HEK293 (cell line): ENCODE results near the gene PLD5.

ENCODE experiments used
- CTCF ChIA-PET: fragments of 350-600 bp; formaldehyde crosslinking; extraction: SDS; loops from one replicate; lab custom pipeline; 2021; ENCODE audit warnings: antibody characterized with exemption; lab: Yijun Ruan, JAX
- POLR2A ChIA-PET: fragments of 300-600 bp; formaldehyde crosslinking; extraction: SDS; loops from one replicate; lab custom pipeline; 2020; ENCODE audit warnings: antibody characterized with exemption, inconsistent platforms; lab: Yijun Ruan, JAX
- H3K27ac ChIP-seq: fragments of 200-500 bp; sonication (Bioruptor generic); 2 replicates; pipeline ENCODE4 v1.5.1; 2014; ENCODE audit warnings: low read depth, low read length, control low read depth, inconsistent platforms; ENCODE audit errors: extremely low read depth
- H3K36me3 ChIP-seq, 2 experiments: fragments of 200-500 bp in 1 of 2; sonication (Bioruptor generic) in 1 of 2; 1 replicate in 1 of 2; 2 replicates in 1 of 2; pipeline ENCODE4 v1.5.1; 2014 to 2017; ENCODE audit warnings: inconsistent platforms in 2 of 2, low read length in 2 of 2; ENCODE audit not compliant: control insufficient read depth in 2 of 2, insufficient read depth in 1 of 2
- H3K4me1 ChIP-seq: fragments of 200-500 bp; sonication (Bioruptor generic); 2 replicates; pipeline ENCODE4 v1.5.1; 2014; ENCODE audit warnings: mild to moderate bottlenecking, low read length, inconsistent platforms; ENCODE audit not compliant: control insufficient read depth, insufficient read depth
- H3K4me3 ChIP-seq: 2 replicates; pipeline ENCODE4 v1.5.1; 2011; ENCODE audit warnings: low read depth, mild to moderate bottlenecking, control low read depth, low read length, moderate library complexity
- H3K9me3 ChIP-seq: fragments of 200-500 bp; sonication (Bioruptor generic); 2 replicates; pipeline ENCODE4 v1.5.1; 2014; ENCODE audit warnings: low read depth, low read length, inconsistent platforms; ENCODE audit not compliant: control insufficient read depth, insufficient read depth
- GFI1B ChIP-seq: fragments of 450-650 bp; formaldehyde crosslinking; IDR thresholded peaks from 2 replicates; pipeline ENCODE4 v1.5.1; 2016; ENCODE audit warnings: missing biosample characterization, missing genetic modification characterization
- GLIS1 ChIP-seq: fragments of 450-650 bp; formaldehyde crosslinking; IDR thresholded peaks from 2 replicates; pipeline ENCODE4 v1.5.1; 2016; ENCODE audit warnings: missing biosample characterization, missing genetic modification characterization
- HOXC10 ChIP-seq: sonication (generic); formaldehyde crosslinking; IDR thresholded peaks from 2 replicates; pipeline ENCODE4 v1.8.1; 2023; ENCODE audit warnings: mild to moderate bottlenecking, missing genetic modification reagents
- PRDM2 ChIP-seq: fragments of 450-650 bp; formaldehyde crosslinking; IDR thresholded peaks from 2 replicates; pipeline ENCODE4 v1.5.1; 2016; ENCODE audit warnings: missing biosample characterization, missing genetic modification characterization, borderline replicate concordance
- SALL2 ChIP-seq: fragments of 450-650 bp; formaldehyde crosslinking; IDR thresholded peaks from 2 replicates; pipeline ENCODE4 v1.5.0; 2017; ENCODE audit warnings: missing biosample characterization, mild to moderate bottlenecking, missing genetic modification characterization, borderline replicate concordance
- SCRT1 ChIP-seq: fragments of 450-650 bp; formaldehyde crosslinking; IDR thresholded peaks from 2 replicates; pipeline ENCODE4 v1.5.1; 2016; ENCODE audit warnings: missing biosample characterization, missing genetic modification characterization, borderline replicate concordance
- TCF7L2 ChIP-seq: IDR thresholded peaks from 2 replicates; pipeline ENCODE4 v1.6.1; 2011; ENCODE audit warnings: low read depth, mild to moderate bottlenecking, inconsistent platforms, low read length, moderate library complexity, borderline replicate concordance
- ZBTB7A ChIP-seq: fragments of 450-650 bp; formaldehyde crosslinking; IDR thresholded peaks from 2 replicates; pipeline ENCODE4 v1.5.1; 2016; ENCODE audit warnings: low read depth, missing biosample characterization, missing genetic modification characterization
- ZNF146 ChIP-seq: fragments of 450-650 bp; formaldehyde crosslinking; IDR thresholded peaks from 2 replicates; pipeline ENCODE4 v1.5.1; 2016; ENCODE audit warnings: missing biosample characterization, missing genetic modification characterization
- ZNF155 ChIP-seq: fragments of 450-650 bp; formaldehyde crosslinking; IDR thresholded peaks from 2 replicates; pipeline ENCODE4 v1.5.1; 2016; ENCODE audit warnings: missing biosample characterization, missing genetic modification characterization
- ZNF157 ChIP-seq: fragments of 450-650 bp; formaldehyde crosslinking; IDR thresholded peaks from 2 replicates; pipeline ENCODE4 v1.5.1; 2016; ENCODE audit warnings: missing biosample characterization, missing genetic modification characterization
- ZNF223 ChIP-seq: fragments of 450-650 bp; formaldehyde crosslinking; IDR thresholded peaks from 2 replicates; pipeline ENCODE4 v1.5.1; 2016; ENCODE audit warnings: missing biosample characterization, missing genetic modification characterization
- ZNF488 ChIP-seq: fragments of 450-650 bp; formaldehyde crosslinking; IDR thresholded peaks from 2 replicates; pipeline ENCODE4 v1.5.1; 2016; ENCODE audit warnings: missing biosample characterization, missing genetic modification characterization
- ZNF558 ChIP-seq: fragments of 450-650 bp; formaldehyde crosslinking; IDR thresholded peaks from 2 replicates; pipeline ENCODE4 v1.5.1; 2016; ENCODE audit warnings: missing biosample characterization, missing genetic modification characterization
- ZNF692 ChIP-seq: fragments of 450-650 bp; formaldehyde crosslinking; IDR thresholded peaks from 2 replicates; pipeline ENCODE4 v1.5.1; 2016; ENCODE audit warnings: missing biosample characterization, missing genetic modification characterization
- ZNF707 ChIP-seq: fragments of 450-650 bp; formaldehyde crosslinking; IDR thresholded peaks from 2 replicates; pipeline ENCODE4 v1.5.1; 2016; ENCODE audit warnings: missing biosample characterization, missing genetic modification characterization
- ZNF837 ChIP-seq: fragments of 450-650 bp; formaldehyde crosslinking; IDR thresholded peaks from 2 replicates; pipeline ENCODE4 v1.5.1; 2016; ENCODE audit warnings: missing biosample characterization, missing genetic modification characterization

PLD5 gene

GRCh38 chr1:242440757-242441156 lies 83.7 kb downstream of the PLD5 start (continued):
- TF ChIP-seq PRDM2 (tag by site-specific recombination), result no peak
- TF ChIP-seq ZNF707, result no peak
- no peak for TF ChIP-seq HOXC10 (CRISPR knock-in tag)
- no peak for TF ChIP-seq ZBTB7A (tag by site-specific recombination)
- no peak for TF ChIP-seq ZNF223 (tag by site-specific recombination)
- TF ChIP-seq ZNF692 (tag by site-specific recombination), result no peak
- no peak for TF ChIP-seq ZNF157 (tag by site-specific recombination)
- TF ChIP-seq ZNF155 (tag by site-specific recombination), result no peak

- ChIA-PET CTCF (interaction anchor here (0.6 kb wide), 1 partner anchor 19 kb away, joined by 3 read pairs; no protein-coding TSS in a partner anchor), POLR2A (no interaction called here)
- Histone ChIP-seq H3K9me3 (no peaks in the 10 kb centered on the region), H3K27ac (no peak overlapping the region), H3K4me1 (no peaks in the 10 kb centered on the region), H3K36me3 (no peaks in the 10 kb centered on the region), H3K4me3 (no peak overlapping the region)
- TF ChIP-seq ZNF837 (tag by site-specific recombination), result no peak
- no peak for TF ChIP-seq SALL2 (tag by site-specific recombination)
- TF ChIP-seq TCF7L2, result no peak
- no peak for TF ChIP-seq ZNF146 (tag by site-specific recombination)
- no peak for TF ChIP-seq SCRT1
- TF ChIP-seq ZNF558 (tag by site-specific recombination), result no peak
- no peak for TF ChIP-seq GLIS1 (tag by site-specific recombination)
- TF ChIP-seq ZNF488, result no peak
- no peak for TF ChIP-seq GFI1B (tag by site-specific recombination)
Observed at GRCh38 chr1:242435200-242435599, 89.3 kb downstream of the PLD5 start.
